Osteocyte (in vitro differentiated cells): ENCODE results near the gene SESTD1. TPM values are rescaled to one million over a fixed set of nuclear protein-coding genes. Genes with fewer than 3 reads are reported as not detected.

Source experiments
- DNase-seq: peaks from one replicate; pipeline ENCODE4 v3.0.0; 2021; ENCODE audit warnings: mixed read lengths; ENCODE audit not compliant: unreplicated experiment; ENCODE audit errors: extremely low spot score
- H3K27ac Mint-ChIP-seq: one replicate; pipeline ENCODE4 v1.8.0; 2021; ENCODE audit warnings: mild to moderate bottlenecking, mixed read lengths; ENCODE audit not compliant: unreplicated experiment
- H3K27me3 Mint-ChIP-seq: one replicate; pipeline ENCODE4 v1.8.0; 2021; ENCODE audit warnings: mixed read lengths; ENCODE audit not compliant: unreplicated experiment
- H3K36me3 Mint-ChIP-seq: one replicate; pipeline ENCODE4 v1.8.0; 2021; ENCODE audit warnings: mixed read lengths; ENCODE audit not compliant: unreplicated experiment
- H3K4me1 Mint-ChIP-seq: one replicate; pipeline ENCODE4 v1.8.0; 2021; ENCODE audit warnings: mixed read lengths; ENCODE audit not compliant: unreplicated experiment
- H3K4me3 Mint-ChIP-seq: one replicate; pipeline ENCODE4 v1.8.0; 2021; ENCODE audit warnings: mild to moderate bottlenecking, moderate library complexity, mixed read lengths; ENCODE audit not compliant: unreplicated experiment
- H3K9me3 Mint-ChIP-seq: one replicate; pipeline ENCODE4 v1.8.0; 2021; ENCODE audit warnings: mixed read lengths; ENCODE audit not compliant: unreplicated experiment
- total RNA-seq: library from RNA; stranded (reverse); gene quantifications from 2 replicates; pipeline ENCODE4 v1.2.1, GENCODE V29; 2021
- TF ChIP-seq, protein P1 (sequence below): fragments of 200-600 bp; sonication (generic); IDR thresholded peaks from 2 replicates; pipeline ENCODE4 v1.5.0; 2021; ENCODE audit warnings: antibody characterized with exemption, mild to moderate bottlenecking, moderate library complexity

The SESTD1 gene
- total RNA-seq, 1 donor from 2014 or later, result 99.1 TPM

GRCh38 chr2:179304424-179304823 lies 39.8 kb upstream of the SESTD1 start:
- Mint-ChIP-seq H3K27me3 (peaks cover 4% of the 10 kb centered on the region), H3K4me1 (peaks cover 2% of the 10 kb centered on the region), H3K36me3 (no peaks in the 10 kb centered on the region), H3K27ac (no peak overlapping the region), H3K9me3 (peaks cover 3% of the 10 kb centered on the region), H3K4me3 (no peak overlapping the region)
- TF ChIP-seq, protein P1, sequence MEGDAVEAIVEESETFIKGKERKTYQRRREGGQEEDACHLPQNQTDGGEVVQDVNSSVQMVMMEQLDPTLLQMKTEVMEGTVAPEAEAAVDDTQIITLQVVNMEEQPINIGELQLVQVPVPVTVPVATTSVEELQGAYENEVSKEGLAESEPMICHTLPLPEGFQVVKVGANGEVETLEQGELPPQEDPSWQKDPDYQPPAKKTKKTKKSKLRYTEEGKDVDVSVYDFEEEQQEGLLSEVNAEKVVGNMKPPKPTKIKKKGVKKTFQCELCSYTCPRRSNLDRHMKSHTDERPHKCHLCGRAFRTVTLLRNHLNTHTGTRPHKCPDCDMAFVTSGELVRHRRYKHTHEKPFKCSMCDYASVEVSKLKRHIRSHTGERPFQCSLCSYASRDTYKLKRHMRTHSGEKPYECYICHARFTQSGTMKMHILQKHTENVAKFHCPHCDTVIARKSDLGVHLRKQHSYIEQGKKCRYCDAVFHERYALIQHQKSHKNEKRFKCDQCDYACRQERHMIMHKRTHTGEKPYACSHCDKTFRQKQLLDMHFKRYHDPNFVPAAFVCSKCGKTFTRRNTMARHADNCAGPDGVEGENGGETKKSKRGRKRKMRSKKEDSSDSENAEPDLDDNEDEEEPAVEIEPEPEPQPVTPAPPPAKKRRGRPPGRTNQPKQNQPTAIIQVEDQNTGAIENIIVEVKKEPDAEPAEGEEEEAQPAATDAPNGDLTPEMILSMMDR, result no peak
- DNase-seq, result no peak

- TF ChIP-seq, protein P1, result no peak
- Mint-ChIP-seq H3K4me1 (peaks cover 2% of the 10 kb centered on the region), H3K4me3 (no peak overlapping the region), H3K9me3 (peaks cover 3% of the 10 kb centered on the region), H3K27ac (no peak overlapping the region), H3K27me3 (peaks cover 4% of the 10 kb centered on the region), H3K36me3 (no peaks in the 10 kb centered on the region)
- no peak for DNase-seq
These were observed 38.3 kb upstream of the SESTD1 start for GRCh38 chr2:179302764-179303571.

DNA sequence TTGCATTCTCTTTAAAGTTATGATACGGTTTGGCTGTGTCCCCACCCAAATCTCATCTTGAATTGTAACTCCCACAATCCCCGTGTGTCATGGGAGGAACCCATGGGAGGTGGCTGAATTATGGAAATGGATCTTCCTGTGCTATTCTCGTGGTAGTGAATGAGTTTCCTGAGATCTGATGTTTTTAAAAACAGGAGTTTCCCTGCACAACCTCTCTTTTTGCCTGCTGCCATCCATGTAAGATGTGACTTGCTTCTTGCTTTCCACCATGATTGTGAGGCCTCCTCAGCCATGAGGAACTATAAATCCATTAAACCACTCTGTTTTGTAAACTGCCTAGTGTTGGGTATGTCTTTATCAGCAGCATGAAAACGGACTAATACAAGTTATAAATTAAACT lies 37.5 kb upstream of the SESTD1 start:
- no peaks in the 10 kb centered on the region for H3K36me3 Mint-ChIP-seq
- H3K4me3 Mint-ChIP-seq, result no peak overlapping the region
- H3K27me3 Mint-ChIP-seq, result no peaks in the 10 kb centered on the region
- no peak overlapping the region for H3K27ac Mint-ChIP-seq
- peaks cover 4% of the 10 kb centered on the region for H3K4me1 Mint-ChIP-seq
- TF ChIP-seq, protein P1, result no peak
- no peaks in the 10 kb centered on the region for H3K9me3 Mint-ChIP-seq
- DNase-seq, result no peak

- no peaks in the 10 kb centered on the region for H3K27me3 Mint-ChIP-seq
- no peaks in the 10 kb centered on the region for H3K9me3 Mint-ChIP-seq
- TF ChIP-seq, protein P1, result no peak
- no peaks in the 10 kb centered on the region for H3K36me3 Mint-ChIP-seq
- H3K4me1 Mint-ChIP-seq, result peaks cover 4% of the 10 kb centered on the region
- no peak overlapping the region for H3K27ac Mint-ChIP-seq
- DNase-seq, result no peak
- no peak overlapping the region for H3K4me3 Mint-ChIP-seq
These were observed 34.0 kb upstream of the SESTD1 start for GRCh38 chr2:179298666-179299065.

- Mint-ChIP-seq H3K27ac (no peak overlapping the region), H3K27me3 (no peaks in the 10 kb centered on the region), H3K36me3 (no peaks in the 10 kb centered on the region), H3K9me3 (no peaks in the 10 kb centered on the region), H3K4me3 (no peak overlapping the region), H3K4me1 (peaks cover 4% of the 10 kb centered on the region)
- TF ChIP-seq, protein P1, result no peak
- DNase-seq, result no peak
These were observed 33.3 kb upstream of the SESTD1 start for GRCh38 chr2:179297927-179298326.
